ENCODE results near the gene DGKA.

The DGKA gene

GRCh38 chr12:55955344-55955743 lies 24.4 kb downstream of the DGKA start:
- Histone ChIP-seq H3K4ac (ENCODE audit: low read depth, low read length) (no peak overlapping the region), H2BK120ac (ENCODE audit: low read depth, low read length) (no peak overlapping the region), H3K27ac (ENCODE audit: low read depth, low read length) (no peak overlapping the region), H2BK5ac (ENCODE audit: low read length) (no peak overlapping the region), H3K56ac (ENCODE audit: low read length) (no peak overlapping the region), H3K36me3 (ENCODE audit: control insufficient read depth, insufficient read depth, low read length) (peaks cover 2% of the 10 kb centered on the region), H4K8ac (ENCODE audit: low read depth, low read length) (no peak overlapping the region), H2BK15ac (replicated peaks; ENCODE audit: low read depth) (no peak overlapping the region), H3K4me3 (ENCODE audit: low read length) (no peak overlapping the region), H3K4me2 (ENCODE audit: low read length) (no peak overlapping the region), H2AK5ac (ENCODE audit: low read length) (no peak overlapping the region), H3K79me2 (ENCODE audit: control insufficient read depth, insufficient read depth, low read length) (no peaks in the 10 kb centered on the region), H3K23ac (ENCODE audit: low read length) (no peak overlapping the region), H4K5ac (ENCODE audit: low read length) (no peak overlapping the region), H3K27me3 (ENCODE audit: insufficient read depth, low read length, poor library complexity) (no peaks in the 10 kb centered on the region), H3K79me1 (ENCODE audit: low read length) (no peaks in the 10 kb centered on the region), H3K4me1 (ENCODE audit: control insufficient read depth, low read depth, low read length) (no peaks in the 10 kb centered on the region), H3K9ac (ENCODE audit: low read length) (no peak overlapping the region), H3K18ac (ENCODE audit: low read length) (no peak overlapping the region)
- no peak for DNase-seq
- no CpG with 5 or more reads among the region's 4 CpGs for WGBS (ENCODE audit: extremely low coverage, insufficient coverage, low lambda C conversion rate)

GRCh38 chr12:55955800-55956508 lies 25.0 kb downstream of the DGKA start:
- H3K18ac ChIP-seq (ENCODE audit: low read length), result no peak overlapping the region
- H3K79me2 ChIP-seq (ENCODE audit: control insufficient read depth, insufficient read depth, low read length), result no peaks in the 10 kb centered on the region
- no peaks in the 10 kb centered on the region for H3K27me3 ChIP-seq (ENCODE audit: insufficient read depth, low read length, poor library complexity)
- no peak overlapping the region for H2AK5ac ChIP-seq (ENCODE audit: low read length)
- no CpG with 5 or more reads among the region's 6 CpGs for WGBS (ENCODE audit: extremely low coverage, insufficient coverage, low lambda C conversion rate)
- H2BK5ac ChIP-seq (ENCODE audit: low read length), result no peak overlapping the region
- DNase-seq, result peak; percentile 88
- H3K27ac ChIP-seq (ENCODE audit: low read depth, low read length), result no peak overlapping the region
- no peak overlapping the region for H3K4ac ChIP-seq (ENCODE audit: low read depth, low read length)
- H3K23ac ChIP-seq (ENCODE audit: low read length), result no peak overlapping the region
- H4K5ac ChIP-seq (ENCODE audit: low read length), result no peak overlapping the region
- H2BK120ac ChIP-seq (ENCODE audit: low read depth, low read length), result no peak overlapping the region
- H3K36me3 ChIP-seq (ENCODE audit: control insufficient read depth, insufficient read depth, low read length), result peaks cover 2% of the 10 kb centered on the region
- H3K4me1 ChIP-seq (ENCODE audit: control insufficient read depth, low read depth, low read length), result no peaks in the 10 kb centered on the region
- no peak overlapping the region for H4K8ac ChIP-seq (ENCODE audit: low read depth, low read length)
- H3K4me3 ChIP-seq (ENCODE audit: low read length), result no peak overlapping the region
- H3K4me2 ChIP-seq (ENCODE audit: low read length), result no peak overlapping the region
- no peaks in the 10 kb centered on the region for H3K79me1 ChIP-seq (ENCODE audit: low read length)
- H2BK15ac ChIP-seq (replicated peaks; ENCODE audit: low read depth), result no peak overlapping the region
- no peak overlapping the region for H3K56ac ChIP-seq (ENCODE audit: low read length)
- no peak overlapping the region for H3K9ac ChIP-seq (ENCODE audit: low read length)

GRCh38 chr12:55957106-55957859 lies 26.3 kb downstream of the DGKA start:
- peaks cover 2% of the 10 kb centered on the region for H3K36me3 ChIP-seq (ENCODE audit: control insufficient read depth, insufficient read depth, low read length)
- DNase-seq, result no peak
- H2BK15ac ChIP-seq (replicated peaks; ENCODE audit: low read depth), result no peak overlapping the region
- H3K27me3 ChIP-seq (ENCODE audit: insufficient read depth, low read length, poor library complexity), result no peaks in the 10 kb centered on the region
- H4K8ac ChIP-seq (ENCODE audit: low read depth, low read length), result no peak overlapping the region
- H3K56ac ChIP-seq (ENCODE audit: low read length), result no peak overlapping the region
- no peak overlapping the region for H3K4ac ChIP-seq (ENCODE audit: low read depth, low read length)
- no peak overlapping the region for H3K23ac ChIP-seq (ENCODE audit: low read length)
- no peaks in the 10 kb centered on the region for H3K79me1 ChIP-seq (ENCODE audit: low read length)
- H2BK5ac ChIP-seq (ENCODE audit: low read length), result no peak overlapping the region
- H3K9ac ChIP-seq (ENCODE audit: low read length), result no peak overlapping the region
- no peak overlapping the region for H2BK120ac ChIP-seq (ENCODE audit: low read depth, low read length)
- no peak overlapping the region for H3K18ac ChIP-seq (ENCODE audit: low read length)
- H4K5ac ChIP-seq (ENCODE audit: low read length), result no peak overlapping the region
- H3K79me2 ChIP-seq (ENCODE audit: control insufficient read depth, insufficient read depth, low read length), result no peaks in the 10 kb centered on the region
- no peak overlapping the region for H3K4me2 ChIP-seq (ENCODE audit: low read length)
- no peak overlapping the region for H2AK5ac ChIP-seq (ENCODE audit: low read length)
- H3K4me3 ChIP-seq (ENCODE audit: low read length), result no peak overlapping the region
- no CpG with 5 or more reads among the region's 5 CpGs for WGBS (ENCODE audit: extremely low coverage, insufficient coverage, low lambda C conversion rate)
- H3K27ac ChIP-seq (ENCODE audit: low read depth, low read length), result no peak overlapping the region
- H3K4me1 ChIP-seq (ENCODE audit: control insufficient read depth, low read depth, low read length), result no peaks in the 10 kb centered on the region

GRCh38 chr12:55963760-55964159 lies 32.8 kb downstream of the DGKA start:
- H4K5ac ChIP-seq (ENCODE audit: low read length), result no peak overlapping the region
- no peak overlapping the region for H3K4ac ChIP-seq (ENCODE audit: low read depth, low read length)
- H2BK120ac ChIP-seq (ENCODE audit: low read depth, low read length), result no peak overlapping the region
- H3K27me3 ChIP-seq (ENCODE audit: insufficient read depth, low read length, poor library complexity), result no peaks in the 10 kb centered on the region
- H4K8ac ChIP-seq (ENCODE audit: low read depth, low read length), result no peak overlapping the region
- H3K79me2 ChIP-seq (ENCODE audit: control insufficient read depth, insufficient read depth, low read length), result peaks cover 15% of the 10 kb centered on the region
- WGBS (ENCODE audit: extremely low coverage, insufficient coverage, low lambda C conversion rate), result no CpG with 5 or more reads among the region's 2 CpGs
- no peak overlapping the region for H2AK5ac ChIP-seq (ENCODE audit: low read length)
- H3K18ac ChIP-seq (ENCODE audit: low read length), result no peak overlapping the region
- peaks cover 6% of the 10 kb centered on the region for H3K79me1 ChIP-seq (ENCODE audit: low read length)
- no peak for DNase-seq
- no peak overlapping the region for H3K23ac ChIP-seq (ENCODE audit: low read length)
- peaks cover 16% of the 10 kb centered on the region for H3K4me1 ChIP-seq (ENCODE audit: control insufficient read depth, low read depth, low read length)
- H2BK5ac ChIP-seq (ENCODE audit: low read length), result no peak overlapping the region
- no peak overlapping the region for H3K9ac ChIP-seq (ENCODE audit: low read length)
- H2BK15ac ChIP-seq (replicated peaks; ENCODE audit: low read depth), result no peak overlapping the region
- H3K4me2 ChIP-seq (ENCODE audit: low read length), result no peak overlapping the region
- no peak overlapping the region for H3K56ac ChIP-seq (ENCODE audit: low read length)
- H3K4me3 ChIP-seq (ENCODE audit: low read length), result no peak overlapping the region
- H3K36me3 ChIP-seq (ENCODE audit: control insufficient read depth, insufficient read depth, low read length), result peaks cover 2% of the 10 kb centered on the region
- H3K27ac ChIP-seq (ENCODE audit: low read depth, low read length), result no peak overlapping the region

GRCh38 chr12:55965240-55965639 lies 34.3 kb downstream of the DGKA start:
- H3K4me3 ChIP-seq (ENCODE audit: low read length), result no peak overlapping the region
- DNase-seq, result peak; percentile 34
- no CpG with 5 or more reads among the region's 5 CpGs for WGBS (ENCODE audit: extremely low coverage, insufficient coverage, low lambda C conversion rate)

More at GRCh38 chr12:55965240-55965639, 34.3 kb downstream of the DGKA start:
- H3K56ac ChIP-seq (ENCODE audit: low read length), result peak overlapping the region; percentile 76
- H3K27ac ChIP-seq (ENCODE audit: low read depth, low read length), result no peak overlapping the region
- no peak overlapping the region for H2BK120ac ChIP-seq (ENCODE audit: low read depth, low read length)
- peak overlapping the region; percentile 27 for H3K9ac ChIP-seq (ENCODE audit: low read length)
- H3K23ac ChIP-seq (ENCODE audit: low read length), result no peak overlapping the region
- no peak overlapping the region for H3K4ac ChIP-seq (ENCODE audit: low read depth, low read length)
- no peak overlapping the region for H4K5ac ChIP-seq (ENCODE audit: low read length)
- H4K8ac ChIP-seq (ENCODE audit: low read depth, low read length), result no peak overlapping the region
- no peak overlapping the region for H2AK5ac ChIP-seq (ENCODE audit: low read length)
- peaks cover 16% of the 10 kb centered on the region for H3K4me1 ChIP-seq (ENCODE audit: control insufficient read depth, low read depth, low read length)
- peak overlapping the region; percentile 15 for H3K4me2 ChIP-seq (ENCODE audit: low read length)
- no peaks in the 10 kb centered on the region for H3K27me3 ChIP-seq (ENCODE audit: insufficient read depth, low read length, poor library complexity)
- no peak overlapping the region for H3K18ac ChIP-seq (ENCODE audit: low read length)
- peaks cover 15% of the 10 kb centered on the region for H3K79me2 ChIP-seq (ENCODE audit: control insufficient read depth, insufficient read depth, low read length)
- H3K79me1 ChIP-seq (ENCODE audit: low read length), result peaks cover 8% of the 10 kb centered on the region
- H3K36me3 ChIP-seq (ENCODE audit: control insufficient read depth, insufficient read depth, low read length), result peaks cover 2% of the 10 kb centered on the region
- no peak overlapping the region for H2BK15ac ChIP-seq (replicated peaks; ENCODE audit: low read depth)
- H2BK5ac ChIP-seq (ENCODE audit: low read length), result no peak overlapping the region
